ENCODE results near the gene SLC20A1. TPM values are rescaled to one million over a fixed set of nuclear protein-coding genes. Genes with fewer than 3 reads are reported as not detected.

The SLC20A1 gene, protein sequence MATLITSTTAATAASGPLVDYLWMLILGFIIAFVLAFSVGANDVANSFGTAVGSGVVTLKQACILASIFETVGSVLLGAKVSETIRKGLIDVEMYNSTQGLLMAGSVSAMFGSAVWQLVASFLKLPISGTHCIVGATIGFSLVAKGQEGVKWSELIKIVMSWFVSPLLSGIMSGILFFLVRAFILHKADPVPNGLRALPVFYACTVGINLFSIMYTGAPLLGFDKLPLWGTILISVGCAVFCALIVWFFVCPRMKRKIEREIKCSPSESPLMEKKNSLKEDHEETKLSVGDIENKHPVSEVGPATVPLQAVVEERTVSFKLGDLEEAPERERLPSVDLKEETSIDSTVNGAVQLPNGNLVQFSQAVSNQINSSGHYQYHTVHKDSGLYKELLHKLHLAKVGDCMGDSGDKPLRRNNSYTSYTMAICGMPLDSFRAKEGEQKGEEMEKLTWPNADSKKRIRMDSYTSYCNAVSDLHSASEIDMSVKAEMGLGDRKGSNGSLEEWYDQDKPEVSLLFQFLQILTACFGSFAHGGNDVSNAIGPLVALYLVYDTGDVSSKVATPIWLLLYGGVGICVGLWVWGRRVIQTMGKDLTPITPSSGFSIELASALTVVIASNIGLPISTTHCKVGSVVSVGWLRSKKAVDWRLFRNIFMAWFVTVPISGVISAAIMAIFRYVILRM
- total RNA-seq, result 10 to 100 TPM in 3 of 4 donors, 1 to 10 TPM in 1; 5.0 to 19.2 (median 12.4) TPM

DNA sequence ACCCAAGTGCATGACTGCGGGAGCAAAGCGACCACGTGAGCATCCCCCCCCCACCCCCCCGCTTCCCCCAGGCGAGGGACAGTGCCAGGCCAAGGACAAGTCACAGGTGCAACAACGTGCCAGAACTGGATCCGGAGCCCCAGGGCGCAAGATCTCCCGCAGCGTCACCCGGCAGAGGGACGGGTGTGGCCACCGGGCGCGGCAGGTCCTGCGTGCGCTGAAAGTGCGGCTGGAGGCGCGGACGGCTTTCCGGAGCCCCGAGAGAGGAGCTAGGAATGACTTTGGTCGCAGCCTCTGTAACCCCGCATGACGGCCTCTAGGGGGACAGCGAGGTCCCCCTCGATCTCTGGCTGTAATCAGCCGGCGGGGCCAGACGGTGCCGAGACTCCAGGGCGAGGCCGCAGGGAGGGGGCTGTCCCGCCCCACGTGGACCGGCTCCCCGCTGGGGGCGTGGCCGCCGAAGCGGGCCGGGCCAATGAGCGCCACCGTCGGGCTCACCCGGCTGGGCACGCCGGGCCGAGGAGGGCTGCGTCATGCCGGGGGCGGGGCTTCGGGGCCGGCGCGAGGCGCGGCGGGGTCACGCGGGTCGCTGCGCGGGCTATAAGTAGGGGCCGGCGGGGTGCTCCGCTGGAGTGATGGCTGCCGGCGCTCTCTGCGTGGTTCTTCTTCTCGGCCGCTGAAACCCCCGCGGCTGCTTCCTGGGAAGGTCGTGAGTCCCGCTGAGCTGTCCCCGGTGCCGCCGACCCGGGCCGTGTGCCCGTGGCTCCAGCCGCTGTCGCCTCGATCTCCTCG is at the start of gene SLC20A1:
Gene SLC20A1 (plus strand): TSS at position 630 of the 792 bp plus-strand sequence. CDS start 890 bp downstream, outside the sequence.
- 0 to 2% methylated on average over 38 to 40 of the region's 87 CpGs for WGBS, 2 donors
- H3K4me3 ChIP-seq (ENCODE audit: low read depth, poor library complexity, severe bottlenecking), result peak within 1 kb of the TSS; percentile 83
- TF ChIP-seq POLR2A (IDR thresholded peaks at IDR 0.05), result peak in 1 of 2 donors; percentile 94
- TF ChIP-seq, protein P1, sequence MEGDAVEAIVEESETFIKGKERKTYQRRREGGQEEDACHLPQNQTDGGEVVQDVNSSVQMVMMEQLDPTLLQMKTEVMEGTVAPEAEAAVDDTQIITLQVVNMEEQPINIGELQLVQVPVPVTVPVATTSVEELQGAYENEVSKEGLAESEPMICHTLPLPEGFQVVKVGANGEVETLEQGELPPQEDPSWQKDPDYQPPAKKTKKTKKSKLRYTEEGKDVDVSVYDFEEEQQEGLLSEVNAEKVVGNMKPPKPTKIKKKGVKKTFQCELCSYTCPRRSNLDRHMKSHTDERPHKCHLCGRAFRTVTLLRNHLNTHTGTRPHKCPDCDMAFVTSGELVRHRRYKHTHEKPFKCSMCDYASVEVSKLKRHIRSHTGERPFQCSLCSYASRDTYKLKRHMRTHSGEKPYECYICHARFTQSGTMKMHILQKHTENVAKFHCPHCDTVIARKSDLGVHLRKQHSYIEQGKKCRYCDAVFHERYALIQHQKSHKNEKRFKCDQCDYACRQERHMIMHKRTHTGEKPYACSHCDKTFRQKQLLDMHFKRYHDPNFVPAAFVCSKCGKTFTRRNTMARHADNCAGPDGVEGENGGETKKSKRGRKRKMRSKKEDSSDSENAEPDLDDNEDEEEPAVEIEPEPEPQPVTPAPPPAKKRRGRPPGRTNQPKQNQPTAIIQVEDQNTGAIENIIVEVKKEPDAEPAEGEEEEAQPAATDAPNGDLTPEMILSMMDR (IDR thresholded peaks at IDR 0.05), result no peak
- intact Hi-C loops (cut with DNase I; ENCODE audit: low total_unique reads), result no loop called here
- DNase-seq (ENCODE audit: low spot score in 2 of 2), result peak; percentile 90 to 99

DNA sequence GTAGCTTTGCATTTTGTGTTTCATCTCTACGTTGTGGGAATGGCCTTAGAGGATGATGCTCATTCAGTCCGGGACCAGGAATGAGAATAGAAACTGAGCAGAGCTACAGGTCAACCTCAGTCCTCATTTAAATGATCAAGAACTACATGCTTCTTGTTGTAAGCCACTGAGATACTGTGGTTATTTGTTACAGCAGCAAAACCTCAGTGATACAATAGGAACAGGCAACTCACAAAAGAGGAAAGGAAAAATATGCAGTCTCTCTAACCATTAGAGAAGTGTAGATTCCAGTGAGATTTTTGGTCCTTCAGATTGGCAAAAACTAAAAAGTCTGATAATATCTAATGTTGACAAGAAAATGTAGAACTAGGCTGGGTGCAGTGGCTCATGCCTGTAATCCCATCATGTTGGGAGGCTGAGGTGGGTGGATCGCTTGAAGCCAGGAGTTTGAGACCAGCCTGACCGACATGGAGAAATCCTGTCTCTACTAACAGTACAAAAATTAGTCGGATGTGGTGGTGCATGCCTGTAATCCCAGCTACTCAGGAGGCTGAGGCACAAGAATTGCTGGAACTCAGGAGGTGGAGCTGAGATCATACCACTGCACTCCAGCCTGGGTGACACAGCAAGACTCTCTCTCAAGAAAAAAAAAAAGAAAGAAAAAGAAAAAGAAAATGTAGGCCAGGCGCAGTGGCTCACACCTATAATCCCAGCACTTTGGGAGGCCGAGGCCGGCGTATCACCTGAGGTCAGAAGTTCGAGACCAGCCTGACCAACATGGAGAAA is 48.0 kb upstream of the SLC20A1 start:
- H3K4me3 ChIP-seq (ENCODE audit: low read depth, poor library complexity, severe bottlenecking), result no peak overlapping the region
- WGBS, 2 donors, result 94 to 96% methylated on average over 10 of the region's 10 CpGs
- no peak for TF ChIP-seq POLR2A (IDR thresholded peaks at IDR 0.05)
- TF ChIP-seq, protein P1 (IDR thresholded peaks at IDR 0.05), result no peak
- intact Hi-C loops (cut with DNase I; ENCODE audit: low total_unique reads), result loop anchor here (2.0 kb wide), 1 partner anchor 127 kb away; no protein-coding TSS in a partner anchor
- no peak for DNase-seq (ENCODE audit: low spot score in 2 of 2)

DNA sequence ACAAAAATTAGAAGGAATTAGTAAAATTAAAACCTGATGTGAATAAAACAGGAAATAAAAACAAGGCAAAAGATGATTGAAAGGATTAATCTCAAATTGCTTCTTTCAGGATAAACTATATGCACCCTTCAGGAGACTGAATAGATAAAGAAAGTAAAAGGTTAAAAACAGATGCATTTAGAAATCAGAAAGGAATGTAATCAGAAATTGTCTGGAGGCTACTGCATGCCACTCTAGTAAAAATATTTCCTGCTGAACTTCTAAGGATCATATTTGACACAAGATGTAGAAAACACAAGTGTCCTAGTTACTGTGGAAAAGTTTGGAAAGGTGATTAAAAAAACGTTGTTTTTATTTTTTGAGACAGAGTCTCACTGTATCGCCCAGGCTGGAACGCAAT is 45.1 kb upstream of the SLC20A1 start:
- intact Hi-C loops (cut with DNase I; ENCODE audit: low total_unique reads), result no loop called here
- DNase-seq (ENCODE audit: low spot score in 2 of 2), result no peak
- WGBS, 2 donors, result 71 to 82% methylated on average over 3 of the region's 3 CpGs

DNA sequence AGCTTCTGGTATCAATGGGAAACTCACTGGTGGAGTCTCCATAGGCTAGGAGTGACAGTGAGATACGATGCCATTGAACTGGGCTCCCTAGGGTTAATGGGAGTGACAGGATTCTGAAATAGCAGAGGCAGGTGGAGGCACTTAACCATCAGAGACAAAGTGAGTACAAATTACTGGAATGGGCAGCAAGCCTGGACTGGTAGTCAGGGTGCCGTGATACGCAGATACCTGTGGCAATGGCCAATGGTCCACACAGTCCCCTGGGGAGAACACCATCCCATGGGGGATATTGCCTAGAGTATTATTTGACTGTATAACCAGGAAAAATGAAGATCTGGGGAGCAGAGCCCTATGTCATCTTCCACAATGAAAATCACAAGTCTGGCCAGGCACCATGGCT is 44.0 kb upstream of the SLC20A1 start:
- intact Hi-C loops (cut with DNase I; ENCODE audit: low total_unique reads), result no loop called here
- TF ChIP-seq, protein P1 (IDR thresholded peaks at IDR 0.05), result no peak
- DNase-seq (ENCODE audit: low spot score in 2 of 2), result peak in 1 of 2 donors; percentile 42
- 83 to 89% methylated on average over 3 of the region's 3 CpGs for WGBS, 2 donors
- H3K4me3 ChIP-seq (ENCODE audit: low read depth, poor library complexity, severe bottlenecking), result no peak overlapping the region

More for the DNA sequence above, 45.1 kb upstream of the SLC20A1 start:
- no peak for TF ChIP-seq POLR2A (IDR thresholded peaks at IDR 0.05)
- TF ChIP-seq, protein P1 (IDR thresholded peaks at IDR 0.05), result no peak
- no peak overlapping the region for H3K4me3 ChIP-seq (ENCODE audit: low read depth, poor library complexity, severe bottlenecking)

DNA sequence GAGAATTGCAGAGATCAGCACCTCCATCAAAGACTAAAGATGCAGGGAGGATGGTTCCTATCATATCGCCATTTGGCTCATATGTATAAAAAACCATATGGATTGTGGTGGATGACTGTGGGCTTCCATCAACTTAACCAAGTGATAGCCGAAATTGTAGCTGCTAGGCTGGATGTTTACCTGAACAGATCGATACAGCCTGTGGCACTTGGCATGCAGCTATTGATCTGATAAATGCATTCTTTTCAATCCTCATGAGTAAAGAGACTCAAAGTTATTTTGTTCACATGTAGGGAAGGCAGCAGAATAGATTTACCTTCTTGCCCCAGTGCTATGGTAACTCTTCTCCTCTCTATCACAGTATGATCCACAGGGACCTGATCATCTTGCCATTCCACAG is 42.8 kb upstream of the SLC20A1 start:
- intact Hi-C loops (cut with DNase I; ENCODE audit: low total_unique reads), result no loop called here
- TF ChIP-seq POLR2A (IDR thresholded peaks at IDR 0.05), result no peak
- TF ChIP-seq, protein P1 (IDR thresholded peaks at IDR 0.05), result no peak
- H3K4me3 ChIP-seq (ENCODE audit: low read depth, poor library complexity, severe bottlenecking), result no peak overlapping the region
- WGBS, 2 donors, result 74 to 84% methylated on average over 3 of the region's 3 CpGs
- DNase-seq (ENCODE audit: low spot score in 2 of 2), result no peak

All from lower leg skin (tissue), 4 donors.